Gastroesophageal sphincter (tissue), 3 donors: Measurements from ENCODE around the gene PYDC1.

Experiments
- CTCF ChIP-seq, 4 experiments: fragments of 200-600 bp in 2 of 4; fragments of 450-650 bp in 2 of 4; sonication (generic) in 1 of 4; IDR thresholded peaks; one replicate each; pipeline ENCODE4 v1.5.1; 2017 to 2019; ENCODE audit warnings: antibody characterized with exemption in 4 of 4, mild to moderate bottlenecking in 2 of 4, moderate library complexity in 2 of 4
- POLR2A ChIP-seq, 2 donors: fragments of 450-650 bp; IDR thresholded peaks; one replicate each; pipeline ENCODE4 v1.6.1; 2017; ENCODE audit warnings: antibody characterized with exemption in 2 of 2, mild to moderate bottlenecking in 2 of 2, moderate library complexity in 1 of 2
- POLR2AphosphoS5 ChIP-seq: sonication (generic); formaldehyde crosslinking; IDR thresholded peaks from one replicate; pipeline ENCODE4 v1.6.1; 2017; ENCODE audit warnings: antibody characterized with exemption

GRCh38 chr16:31256466-31256865 lies 39.5 kb upstream of the PYDC1 start:
- TF ChIP-seq POLR2A (IDR thresholded peaks at IDR 0.05), result no peak
- no peak for TF ChIP-seq CTCF (IDR thresholded peaks at IDR 0.05)
- no peak for TF ChIP-seq POLR2AphosphoS5
